ENCODE measurements around the gene HAND1. TPM values are rescaled to one million over a fixed set of nuclear protein-coding genes. Genes with fewer than 3 reads are reported as not detected.

HAND1 gene
- total RNA-seq, 4 donors from 2014 or later: not detected

DNA sequence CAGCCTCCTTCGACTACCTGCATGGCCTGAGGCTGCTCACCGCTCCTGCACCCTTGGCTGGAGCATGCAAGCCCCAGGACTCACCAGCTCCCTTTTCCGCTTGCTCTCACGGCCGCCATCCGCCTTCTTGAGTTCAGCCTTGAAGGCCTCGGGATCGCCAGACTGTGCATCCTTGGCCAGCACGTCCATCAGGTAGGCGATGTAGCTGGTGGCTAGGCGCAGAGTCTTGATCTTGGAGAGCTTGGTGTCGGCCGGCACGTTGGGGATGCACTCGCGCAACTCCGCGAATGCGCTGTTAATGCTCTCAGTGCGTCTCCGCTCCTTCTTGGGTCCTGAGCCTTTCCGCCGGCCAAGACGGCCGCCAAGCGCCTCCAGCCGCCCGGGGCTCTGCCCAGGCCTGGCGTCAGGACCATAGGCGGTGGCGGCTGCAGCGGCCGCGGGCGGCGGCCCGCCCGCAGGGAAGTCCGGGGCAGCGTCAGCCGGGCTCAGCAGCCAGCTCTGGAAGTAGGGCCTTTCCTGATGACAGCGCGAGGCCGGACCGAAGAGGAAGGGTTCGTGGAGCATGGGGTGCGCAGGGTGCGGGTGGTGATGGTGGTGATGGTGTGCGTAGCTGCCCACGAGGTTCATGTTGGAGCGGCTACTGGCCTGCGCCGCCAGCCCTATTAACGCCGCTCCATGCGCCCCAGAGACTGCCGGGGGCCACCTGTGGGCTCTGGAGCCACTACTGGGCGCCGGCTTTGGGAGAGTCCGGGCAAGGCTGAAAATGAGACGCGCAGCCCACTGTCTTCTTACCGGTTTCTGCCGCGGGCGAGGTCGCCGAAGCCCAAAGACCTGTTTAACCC, 424 bp downstream of the HAND1 start:
- TF ChIP-seq, protein P1, sequence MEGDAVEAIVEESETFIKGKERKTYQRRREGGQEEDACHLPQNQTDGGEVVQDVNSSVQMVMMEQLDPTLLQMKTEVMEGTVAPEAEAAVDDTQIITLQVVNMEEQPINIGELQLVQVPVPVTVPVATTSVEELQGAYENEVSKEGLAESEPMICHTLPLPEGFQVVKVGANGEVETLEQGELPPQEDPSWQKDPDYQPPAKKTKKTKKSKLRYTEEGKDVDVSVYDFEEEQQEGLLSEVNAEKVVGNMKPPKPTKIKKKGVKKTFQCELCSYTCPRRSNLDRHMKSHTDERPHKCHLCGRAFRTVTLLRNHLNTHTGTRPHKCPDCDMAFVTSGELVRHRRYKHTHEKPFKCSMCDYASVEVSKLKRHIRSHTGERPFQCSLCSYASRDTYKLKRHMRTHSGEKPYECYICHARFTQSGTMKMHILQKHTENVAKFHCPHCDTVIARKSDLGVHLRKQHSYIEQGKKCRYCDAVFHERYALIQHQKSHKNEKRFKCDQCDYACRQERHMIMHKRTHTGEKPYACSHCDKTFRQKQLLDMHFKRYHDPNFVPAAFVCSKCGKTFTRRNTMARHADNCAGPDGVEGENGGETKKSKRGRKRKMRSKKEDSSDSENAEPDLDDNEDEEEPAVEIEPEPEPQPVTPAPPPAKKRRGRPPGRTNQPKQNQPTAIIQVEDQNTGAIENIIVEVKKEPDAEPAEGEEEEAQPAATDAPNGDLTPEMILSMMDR (IDR thresholded peaks at IDR 0.05; ENCODE audit: low read depth): no peak

DNA sequence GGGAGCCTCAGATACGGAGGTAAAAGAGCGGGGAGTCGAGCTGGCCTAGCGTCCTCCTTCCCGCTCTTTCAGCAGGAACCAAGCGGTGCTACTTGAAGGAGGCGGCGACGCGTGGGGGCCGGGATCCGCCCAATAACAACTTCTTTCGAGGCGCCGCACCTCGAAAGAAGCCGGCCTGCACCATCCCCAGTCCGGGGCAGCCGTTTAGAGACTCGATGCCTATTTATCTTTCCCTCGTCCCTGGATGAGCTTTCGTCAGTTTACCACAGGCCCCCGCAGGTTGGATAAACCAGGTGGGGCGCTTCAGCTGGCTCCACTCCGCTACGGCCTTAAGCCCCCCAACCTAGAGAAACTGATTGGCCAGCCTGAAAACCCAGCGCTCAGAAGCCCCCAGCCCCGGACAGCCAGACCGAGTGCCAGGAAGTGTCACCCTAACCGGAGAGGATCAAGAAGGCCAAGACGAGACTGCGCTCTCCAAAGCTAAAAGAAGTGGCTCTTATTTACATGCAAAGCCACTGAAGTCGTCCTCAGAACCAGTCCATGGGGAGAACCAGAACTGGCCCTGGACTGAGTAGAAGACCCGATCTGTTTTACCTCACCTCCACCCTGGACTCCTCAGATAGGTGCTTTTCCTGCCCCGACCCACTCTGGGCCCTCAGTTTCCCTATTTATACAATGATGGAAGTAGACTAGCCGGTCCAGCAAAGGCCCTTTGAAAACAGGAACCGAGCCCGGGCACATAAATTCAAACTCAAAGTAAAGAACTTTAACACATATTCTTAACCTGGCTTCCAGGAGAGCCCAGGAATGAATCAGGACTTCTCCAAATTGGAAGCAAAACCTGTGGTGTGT, 1.4 kb downstream of the HAND1 start:
- TF ChIP-seq, protein P1 (IDR thresholded peaks at IDR 0.05; ENCODE audit: low read depth): no peak

DNA sequence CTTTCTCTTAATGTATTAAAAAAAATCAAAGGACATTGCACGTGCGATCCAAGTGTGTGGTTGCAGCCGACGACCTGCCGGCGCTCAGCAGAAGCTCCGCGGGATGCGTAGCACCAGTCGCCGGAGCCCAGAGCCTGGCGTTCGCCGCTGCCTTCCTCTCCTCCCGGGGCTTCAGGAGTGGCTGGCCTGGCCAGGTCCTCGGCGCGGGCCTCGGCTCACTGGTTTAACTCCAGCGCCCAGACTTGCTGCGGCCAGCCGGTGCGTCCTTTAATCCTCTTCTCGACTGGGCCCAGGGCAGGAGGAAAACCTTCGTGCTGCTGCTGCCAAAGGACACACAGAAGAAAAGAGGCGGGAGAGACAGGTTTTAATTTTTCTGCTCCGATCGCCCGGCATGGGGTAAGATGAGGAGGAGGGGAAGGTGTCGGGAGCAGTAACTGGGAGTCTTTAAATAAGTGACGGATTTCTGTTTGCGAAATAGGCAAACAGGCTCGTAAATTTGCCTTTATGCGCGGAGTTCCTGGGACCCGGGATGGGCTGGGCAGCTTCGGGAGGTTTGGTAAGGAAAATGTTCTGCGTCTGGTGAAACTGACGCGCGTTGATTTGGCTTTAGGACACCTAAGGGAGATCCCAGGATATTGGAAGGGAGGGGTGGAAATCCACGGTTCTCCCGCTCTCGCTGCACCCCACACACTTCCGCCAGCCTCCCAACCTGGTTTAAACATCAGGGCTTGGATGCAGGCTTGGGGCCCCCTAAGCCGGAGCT, 2.3 kb downstream of the HAND1 start:
- TF ChIP-seq, protein P1 (IDR thresholded peaks at IDR 0.05; ENCODE audit: low read depth): no peak

DNA sequence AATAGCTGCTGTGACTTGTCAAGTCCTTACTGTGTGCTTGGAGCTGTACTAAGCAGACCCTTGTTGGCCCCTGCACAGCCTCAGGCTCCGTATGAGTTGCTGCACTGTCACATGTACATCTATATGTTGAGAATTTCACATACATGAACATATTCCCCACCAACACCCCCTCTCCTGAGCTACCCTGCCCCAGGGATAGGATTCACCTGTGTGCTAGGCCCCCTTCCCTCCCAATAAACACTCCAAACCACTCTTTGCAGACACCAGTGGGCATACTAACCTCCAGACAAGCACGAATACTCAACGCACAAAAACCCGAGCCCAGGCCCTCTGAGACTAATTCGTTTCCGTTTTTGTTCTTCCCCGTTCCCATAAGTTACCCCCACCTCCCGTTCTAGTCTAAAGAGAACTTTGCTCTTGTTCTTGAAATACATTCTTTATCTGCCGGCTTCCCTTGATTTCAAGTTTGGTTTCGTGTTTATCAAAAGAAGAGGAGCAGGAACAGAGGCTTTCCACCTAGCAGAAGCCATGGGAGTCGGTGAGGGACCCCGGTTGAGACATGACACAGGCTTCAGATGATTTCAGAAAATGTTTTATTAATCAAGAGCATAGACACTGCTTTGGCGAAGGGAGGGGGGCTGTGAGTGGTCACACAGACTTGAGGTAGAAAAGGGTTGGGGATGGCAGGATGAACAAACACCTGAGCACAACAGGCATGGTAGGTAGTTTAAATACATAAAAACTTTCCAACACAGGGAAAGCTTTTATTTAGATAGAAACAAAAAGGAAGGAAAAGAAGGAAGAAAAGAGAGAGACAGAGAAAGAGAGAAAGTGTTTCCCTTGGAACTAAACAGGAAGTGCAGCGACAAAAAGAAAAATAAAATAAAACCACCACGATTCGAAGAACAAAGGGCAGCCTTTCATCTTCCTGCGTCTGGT, 3.4 kb downstream of the HAND1 start:
- TF ChIP-seq, protein P1 (IDR thresholded peaks at IDR 0.05; ENCODE audit: low read depth): no peak

DNA sequence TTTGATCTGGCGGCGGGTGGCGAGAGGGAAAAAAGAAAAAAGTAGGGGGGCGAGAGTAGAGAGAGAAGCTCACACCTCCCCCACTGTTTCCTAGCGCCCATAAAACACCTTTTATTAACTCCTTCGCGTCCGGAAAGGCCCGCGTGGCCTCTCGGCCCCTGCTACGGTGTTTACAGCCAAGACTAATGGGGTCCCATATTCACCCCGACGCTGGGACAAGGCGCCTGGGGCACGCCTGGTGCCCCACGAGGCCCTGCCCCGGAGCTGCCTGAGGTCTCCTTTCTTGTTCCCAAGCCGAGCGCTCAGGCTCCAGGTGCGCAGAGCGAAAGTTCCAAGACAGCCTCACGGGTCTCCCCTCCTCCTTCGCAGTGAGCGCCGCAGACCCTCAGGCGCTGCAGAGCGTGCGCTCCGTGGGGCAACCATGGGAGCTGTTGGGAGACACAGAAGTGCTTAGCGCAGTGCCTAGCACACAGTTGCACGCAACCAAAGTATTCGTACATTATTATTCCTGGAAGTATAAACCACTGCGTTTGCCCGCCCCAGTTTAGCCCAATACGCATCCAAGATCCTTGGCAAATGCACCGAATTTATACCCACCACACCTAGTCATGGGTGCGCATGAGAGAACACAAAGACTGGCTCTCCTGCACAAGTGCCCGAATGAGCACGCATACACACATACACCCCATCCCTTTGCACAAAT, 4.3 kb downstream of the HAND1 start:
- TF ChIP-seq, protein P1 (IDR thresholded peaks at IDR 0.05; ENCODE audit: low read depth): no peak
